ENCODE data around the gene ACAD10.
"Not testable (repeated sequence)": the region's sequence is repeated elsewhere in the genome, so short reads cannot be mapped to it uniquely, and the experiment has no call there.

ACAD10 gene

DNA sequence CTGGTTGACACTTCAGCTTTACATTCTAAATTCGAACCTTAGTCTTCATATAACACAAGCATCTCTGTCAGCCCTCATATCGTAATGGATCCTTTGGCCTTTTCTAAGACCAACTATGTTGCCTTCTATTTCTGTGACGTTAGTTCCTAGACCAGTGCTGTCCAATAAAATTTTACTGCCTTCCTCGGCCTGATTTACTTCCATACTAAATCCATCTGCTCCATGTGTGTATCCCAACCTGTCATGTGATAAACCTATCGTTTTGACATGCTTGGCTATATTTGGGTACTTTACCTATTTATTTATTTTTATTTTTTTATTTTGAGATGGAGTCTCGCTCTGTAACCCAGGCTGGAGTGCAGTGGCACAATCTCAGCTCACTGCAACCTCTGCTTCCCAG lies 20.3 kb downstream of the ACAD10 start:
- Mint-ChIP-seq H3K9me3 (no peaks in the 10 kb centered on the region), H3K27me3 (no peaks in the 10 kb centered on the region), H3K36me3 (peaks cover 21 to 31% of the 10 kb centered on the region in 2 donors), H3K27ac (no peak overlapping the region), H3K4me1 (no peaks in the 10 kb centered on the region), H3K4me3 (no peak overlapping the region)
- DNase-seq = no peak
- ATAC-seq (replicated peaks) = no peak

DNA sequence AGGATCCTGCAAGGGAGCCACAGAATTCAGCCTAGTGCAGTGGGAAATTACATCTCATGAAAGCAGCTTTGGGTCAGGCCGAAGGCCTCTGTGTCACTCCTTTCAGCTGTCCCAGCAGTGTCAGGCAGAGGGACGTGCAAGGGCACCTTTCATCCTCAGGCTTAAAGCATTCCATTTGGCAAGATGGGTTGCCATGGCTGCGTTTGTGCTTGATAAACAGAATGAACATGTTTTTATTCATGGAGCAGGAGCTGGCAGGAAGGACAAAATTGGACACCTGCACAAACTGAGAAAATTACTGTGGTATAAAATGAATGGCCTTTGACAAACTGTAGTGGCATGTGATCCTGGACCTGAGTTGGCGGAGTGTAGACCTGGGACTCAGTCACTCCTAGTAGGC lies 29.4 kb downstream of the ACAD10 start:
- ATAC-seq (replicated peaks) (no peak), DNase-seq (no peak)
- H3K4me3 Mint-ChIP-seq = no peak overlapping the region
- no peaks in the 10 kb centered on the region for H3K27me3 Mint-ChIP-seq
- no peaks in the 10 kb centered on the region for H3K4me1 Mint-ChIP-seq
- H3K36me3 Mint-ChIP-seq = peaks cover 21 to 37% of the 10 kb centered on the region in 2 donors
- no peak overlapping the region for H3K27ac Mint-ChIP-seq
- H3K9me3 Mint-ChIP-seq = no peaks in the 10 kb centered on the region

DNA sequence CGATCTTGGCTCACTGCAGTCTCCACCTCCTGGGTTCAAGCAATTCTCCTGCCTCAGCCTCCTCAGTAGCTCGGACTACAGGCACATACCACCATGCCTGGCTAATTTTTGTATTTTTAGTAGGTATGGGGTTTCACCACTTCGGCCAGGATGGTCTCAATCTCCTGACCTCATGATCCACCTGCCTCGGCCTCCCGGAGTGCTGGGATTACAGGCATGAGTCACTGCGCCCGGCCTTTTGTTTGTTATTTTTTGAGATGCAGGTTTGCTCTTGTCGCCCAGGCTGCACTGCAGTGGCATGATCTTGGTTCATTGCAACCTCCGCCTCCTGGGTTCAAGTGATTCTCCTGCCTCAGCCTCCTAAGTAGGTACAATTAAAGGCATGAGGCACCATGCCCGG lies 33.5 kb downstream of the ACAD10 start:
- peaks cover 18 to 29% of the 10 kb centered on the region in 2 donors for H3K36me3 Mint-ChIP-seq
- not testable (repeated sequence) for DNase-seq; H3K4me3 Mint-ChIP-seq; H3K27me3 Mint-ChIP-seq; H3K27ac Mint-ChIP-seq; H3K4me1 Mint-ChIP-seq; H3K9me3 Mint-ChIP-seq; ATAC-seq (replicated peaks)

DNA sequence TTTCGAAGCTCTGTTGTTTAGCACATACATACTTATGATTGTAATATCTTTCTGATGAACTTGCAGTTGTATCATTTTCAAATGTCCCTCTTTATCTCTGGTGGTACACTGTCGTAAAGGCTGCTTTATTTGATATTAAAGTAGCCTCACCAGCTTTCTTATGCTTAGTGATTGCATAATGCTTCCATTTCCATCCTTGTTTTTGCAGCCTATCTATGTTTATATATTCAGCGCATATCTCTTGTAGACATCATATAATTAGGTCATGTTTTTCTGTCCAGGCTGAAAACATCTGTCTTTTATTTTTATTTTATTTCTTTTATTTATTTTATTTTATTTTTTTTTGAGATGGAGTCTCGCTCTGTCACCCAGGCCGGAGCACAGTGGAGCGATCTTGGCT lies 34.6 kb downstream of the ACAD10 start:
- H3K36me3 Mint-ChIP-seq = peaks cover 28 to 31% of the 10 kb centered on the region in 2 donors
- DNase-seq (no peak), ATAC-seq (replicated peaks) (no peak)
- no peak overlapping the region for H3K4me3 Mint-ChIP-seq
- no peaks in the 10 kb centered on the region for H3K4me1 Mint-ChIP-seq
- H3K27me3 Mint-ChIP-seq = no peaks in the 10 kb centered on the region
- no peaks in the 10 kb centered on the region for H3K9me3 Mint-ChIP-seq
- H3K27ac Mint-ChIP-seq = no peak overlapping the region

DNA sequence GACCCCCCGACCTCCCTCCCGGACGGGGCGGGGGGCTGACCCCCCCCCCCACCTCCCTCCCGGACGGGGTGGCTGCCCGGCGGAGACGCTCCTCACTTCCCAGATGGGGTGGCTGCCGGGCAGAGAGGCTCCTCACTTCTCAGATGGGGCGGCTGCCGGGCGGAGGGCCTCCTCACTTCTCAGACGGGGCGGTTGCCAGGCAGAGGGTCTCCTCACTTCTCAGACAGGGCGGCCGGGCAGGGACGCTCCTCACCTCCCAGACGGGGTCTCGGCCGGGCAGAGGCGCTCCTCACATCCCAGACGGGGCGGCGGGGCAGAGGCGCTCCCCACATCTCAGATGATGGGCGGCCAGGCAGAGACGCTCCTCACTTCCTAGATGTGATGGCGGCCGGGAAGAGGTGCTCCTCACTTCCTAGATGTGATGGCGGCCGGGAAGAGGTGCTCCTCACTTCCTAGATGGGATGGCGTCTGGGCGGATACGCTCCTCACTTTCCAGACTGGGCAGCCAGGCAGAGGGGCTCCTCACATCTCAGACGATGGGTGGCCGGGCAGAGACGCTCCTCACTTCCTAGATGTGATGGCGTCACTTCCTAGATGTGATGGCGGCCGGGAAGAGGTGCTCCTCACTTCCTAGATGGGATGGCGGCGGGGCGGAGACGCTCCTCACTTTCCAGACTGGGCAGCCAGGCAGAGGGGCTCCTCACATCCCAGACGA lies 38.0 kb downstream of the ACAD10 start:
- not testable (repeated sequence) for H3K27ac Mint-ChIP-seq; H3K9me3 Mint-ChIP-seq; H3K4me3 Mint-ChIP-seq; H3K27me3 Mint-ChIP-seq; ATAC-seq (replicated peaks); DNase-seq; H3K4me1 Mint-ChIP-seq
- peaks cover 31 to 35% of the 10 kb centered on the region in 2 donors for H3K36me3 Mint-ChIP-seq

DNA sequence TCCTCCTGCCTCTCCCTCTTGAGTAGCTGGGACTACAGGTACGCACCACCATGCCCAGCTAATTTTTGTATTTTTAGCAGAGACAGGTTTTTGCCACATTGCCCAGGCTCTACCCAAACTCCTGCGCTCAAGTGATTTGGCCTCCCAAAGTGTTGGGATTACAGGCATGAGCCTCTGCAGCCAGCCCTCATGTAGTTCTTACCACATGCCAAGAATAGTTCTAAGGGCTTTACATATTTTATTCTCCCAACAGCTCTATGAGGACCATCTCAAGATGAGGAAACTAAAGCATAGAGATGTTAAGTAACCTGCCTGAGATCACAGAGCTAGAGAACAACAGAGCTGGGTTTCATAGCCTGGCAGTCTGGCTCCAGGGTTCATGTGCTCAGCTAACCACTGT lies 42.9 kb downstream of the ACAD10 start:
- Mint-ChIP-seq H3K9me3 (no peaks in the 10 kb centered on the region), H3K4me3 (no peak overlapping the region), H3K4me1 (no peaks in the 10 kb centered on the region), H3K27ac (no peak overlapping the region), H3K36me3 (peaks cover 37 to 56% of the 10 kb centered on the region in 2 donors), H3K27me3 (no peaks in the 10 kb centered on the region)
- DNase-seq (no peak), ATAC-seq (replicated peaks) (no peak)

DNA sequence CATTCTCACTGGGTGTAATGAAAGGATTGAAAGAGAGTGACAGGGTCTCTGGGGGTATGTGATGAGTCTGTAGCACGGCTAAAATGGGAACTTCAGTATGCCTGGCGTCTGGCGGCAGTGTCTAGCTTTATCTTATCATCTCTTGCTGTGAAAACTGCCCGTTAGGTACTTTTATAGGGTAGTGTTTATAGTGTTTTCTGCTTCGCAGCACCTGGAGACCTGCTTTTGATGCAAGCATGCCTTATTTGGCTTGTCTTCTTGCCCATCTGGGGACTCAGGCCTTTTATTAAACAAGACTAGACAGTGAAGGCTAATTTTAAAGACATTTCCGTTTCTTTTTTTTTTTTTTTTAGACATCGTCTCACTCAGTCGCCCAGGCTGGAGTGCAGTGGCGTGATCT lies 44.6 kb downstream of the ACAD10 start:
- H3K4me1 Mint-ChIP-seq = no peaks in the 10 kb centered on the region
- DNase-seq = no peak
- peak overlapping the region; percentile 4 for H3K27ac Mint-ChIP-seq
- peaks cover 32 to 54% of the 10 kb centered on the region in 2 donors for H3K36me3 Mint-ChIP-seq
- no peaks in the 10 kb centered on the region for H3K9me3 Mint-ChIP-seq
- H3K4me3 Mint-ChIP-seq = no peak overlapping the region
- no peak for ATAC-seq (replicated peaks)
- H3K27me3 Mint-ChIP-seq = no peaks in the 10 kb centered on the region

DNA sequence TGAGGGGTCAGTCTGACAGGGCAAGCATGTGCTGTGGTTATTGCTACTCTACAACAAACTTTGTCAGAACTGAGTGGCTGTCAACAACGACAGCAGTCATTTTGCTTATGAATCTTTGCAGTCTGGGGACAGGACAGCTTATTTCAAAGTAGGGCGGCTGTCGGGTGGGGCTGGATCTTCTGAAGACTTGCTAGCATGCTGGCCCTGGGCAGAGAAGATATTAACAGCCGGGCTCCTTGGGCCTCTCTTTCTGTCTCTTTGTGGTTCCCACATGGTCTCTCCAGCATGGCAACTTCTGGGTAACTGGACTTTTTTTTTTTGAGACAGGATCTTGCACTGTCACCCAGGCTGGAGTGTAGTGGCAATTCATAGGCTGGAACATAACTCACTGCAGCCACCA lies 46.9 kb downstream of the ACAD10 start:
- no peak overlapping the region for H3K27ac Mint-ChIP-seq
- ATAC-seq (replicated peaks) (no peak), DNase-seq (no peak)
- H3K4me3 Mint-ChIP-seq = no peak overlapping the region
- H3K27me3 Mint-ChIP-seq = no peaks in the 10 kb centered on the region
- H3K36me3 Mint-ChIP-seq = peaks cover 33 to 54% of the 10 kb centered on the region in 2 donors
- H3K9me3 Mint-ChIP-seq = no peaks in the 10 kb centered on the region
- no peaks in the 10 kb centered on the region for H3K4me1 Mint-ChIP-seq

DNA sequence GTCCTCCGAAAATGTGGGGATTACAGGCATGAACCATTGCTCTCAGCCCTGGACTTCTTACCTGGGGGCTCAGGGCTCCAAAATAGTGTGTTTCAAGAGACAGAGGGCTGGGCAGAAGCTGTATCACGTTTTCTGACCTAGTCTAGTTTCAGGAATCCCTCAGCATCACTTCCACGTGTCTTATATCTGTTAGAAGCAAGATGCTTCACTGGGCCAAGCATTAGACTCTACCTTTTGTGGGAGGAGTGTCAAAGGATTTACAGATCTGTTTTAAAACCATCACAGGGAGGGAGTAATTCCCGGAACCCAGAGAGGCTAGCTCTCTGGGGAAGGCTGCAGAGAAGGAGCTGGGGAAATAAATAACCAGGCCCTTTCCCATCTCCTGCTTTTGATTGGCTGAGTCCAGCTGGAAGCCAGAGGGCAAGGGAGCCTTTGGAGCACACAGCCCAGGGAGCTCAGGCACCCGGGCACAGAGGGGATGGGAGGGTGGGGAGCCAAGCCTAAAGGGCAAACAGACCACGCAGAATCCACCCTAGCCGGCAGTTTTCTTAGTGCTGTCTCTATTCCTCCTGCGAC lies 47.6 kb downstream of the ACAD10 start:
- peaks cover 30 to 48% of the 10 kb centered on the region in 2 donors for H3K36me3 Mint-ChIP-seq
- no peak for ATAC-seq (replicated peaks)
- H3K27me3 Mint-ChIP-seq = no peaks in the 10 kb centered on the region
- H3K4me1 Mint-ChIP-seq = no peaks in the 10 kb centered on the region
- H3K4me3 Mint-ChIP-seq = no peak overlapping the region
- DNase-seq = no peak
- H3K9me3 Mint-ChIP-seq = no peaks in the 10 kb centered on the region
- no peak overlapping the region for H3K27ac Mint-ChIP-seq

DNA sequence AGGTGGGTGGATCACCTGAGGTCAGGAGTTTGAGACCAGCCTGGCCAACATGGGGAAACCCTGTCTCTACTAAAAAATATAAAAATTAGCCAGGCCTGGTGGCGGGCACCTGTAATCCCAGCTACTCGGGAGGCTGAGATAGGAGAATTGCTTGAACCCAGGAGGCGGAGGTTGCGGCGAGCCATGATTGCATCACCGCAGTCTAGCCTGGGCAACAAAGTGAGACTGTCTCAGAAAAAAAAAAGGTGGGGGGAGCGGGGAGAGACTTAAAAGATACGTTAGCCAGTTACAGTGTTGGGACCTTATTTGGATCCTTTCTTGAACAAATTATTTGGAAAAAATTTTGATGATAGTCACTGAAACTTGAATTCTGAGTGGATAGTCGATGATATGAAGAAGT lies 53.7 kb downstream of the ACAD10 start:
- not testable (repeated sequence) for H3K4me3 Mint-ChIP-seq; DNase-seq; H3K9me3 Mint-ChIP-seq; H3K27ac Mint-ChIP-seq; H3K27me3 Mint-ChIP-seq; H3K4me1 Mint-ChIP-seq; ATAC-seq (replicated peaks)
- H3K36me3 Mint-ChIP-seq = peaks cover 9 to 21% of the 10 kb centered on the region in 2 donors

DNA sequence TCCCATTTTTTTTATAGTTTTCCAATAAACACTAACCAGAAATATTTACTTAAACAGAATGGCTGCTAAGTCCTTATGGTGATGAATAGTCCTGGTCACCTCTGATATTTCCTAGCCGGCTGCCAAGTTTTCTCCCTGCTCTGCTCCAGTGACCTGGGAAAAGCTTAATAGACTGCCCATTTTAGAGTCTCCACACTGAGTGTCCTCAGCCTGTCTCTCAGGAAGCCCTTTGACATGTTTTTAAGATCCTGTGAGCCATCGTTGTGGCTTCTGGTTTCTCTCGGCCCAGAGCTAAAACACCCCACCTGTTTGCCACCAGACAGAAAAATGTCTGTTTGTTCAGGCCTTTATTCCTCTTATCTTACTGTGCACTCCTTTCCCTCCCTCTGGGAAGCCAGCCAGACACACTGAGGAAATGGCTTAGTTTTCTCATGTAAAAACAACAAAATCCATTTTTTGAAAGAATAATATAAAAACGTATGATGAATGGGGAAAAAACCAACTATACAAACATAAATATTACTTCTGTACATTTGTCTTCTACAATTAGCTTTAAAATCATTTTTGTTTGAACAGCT lies 55.5 kb downstream of the ACAD10 start:
- Mint-ChIP-seq H3K36me3 (peaks cover 17 to 32% of the 10 kb centered on the region in 2 donors), H3K9me3 (no peaks in the 10 kb centered on the region), H3K4me1 (peaks cover 0 to 2% of the 10 kb centered on the region in 2 donors), H3K4me3 (no peak overlapping the region), H3K27ac (no peak overlapping the region), H3K27me3 (no peaks in the 10 kb centered on the region)
- DNase-seq (no peak), ATAC-seq (replicated peaks) (no peak)

DNA sequence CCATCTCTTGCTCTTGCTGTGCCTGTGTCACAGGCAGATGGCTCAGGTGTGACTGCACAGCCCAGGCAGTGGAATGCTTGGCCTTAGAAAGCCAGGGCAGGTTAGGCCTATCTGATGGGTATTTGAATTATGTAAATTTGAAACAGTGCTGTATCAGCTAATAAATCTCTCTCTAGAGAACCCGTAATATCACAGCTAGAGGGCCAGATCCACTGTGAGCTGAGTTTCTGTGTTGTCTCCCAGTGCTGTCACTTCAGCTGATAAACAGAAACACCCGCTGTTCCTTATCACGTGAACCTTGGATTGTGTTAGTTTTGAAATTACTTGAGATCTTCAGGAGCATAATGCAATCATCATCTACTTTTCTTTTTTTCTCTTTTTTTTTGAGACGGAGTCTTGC lies 59.4 kb downstream of the ACAD10 start:
- Mint-ChIP-seq H3K4me3 (no peak overlapping the region), H3K4me1 (peaks cover 0 to 2% of the 10 kb centered on the region in 2 donors), H3K27ac (no peak overlapping the region), H3K9me3 (no peaks in the 10 kb centered on the region), H3K27me3 (no peaks in the 10 kb centered on the region), H3K36me3 (peaks cover 18 to 38% of the 10 kb centered on the region in 2 donors)
- ATAC-seq (replicated peaks) (no peak), DNase-seq (no peak)

DNA sequence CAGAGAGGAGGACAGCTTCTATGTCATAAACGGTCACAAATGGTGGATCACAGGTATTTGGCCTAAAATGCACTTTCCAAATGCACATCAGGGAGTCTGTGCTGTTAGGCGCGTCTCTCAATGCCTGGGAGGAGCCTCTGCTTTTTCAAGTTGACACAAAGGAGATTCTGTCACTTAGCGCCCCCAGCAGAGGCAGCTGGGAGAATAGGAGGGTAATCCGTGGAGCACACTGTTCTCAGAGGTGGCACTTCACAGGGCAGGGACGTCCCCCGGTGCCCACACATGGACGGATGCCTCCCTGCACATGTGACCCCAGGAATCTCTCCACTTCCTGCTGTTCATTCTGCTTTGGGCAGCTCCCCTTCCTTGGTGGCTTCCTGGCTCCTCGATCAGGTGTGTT lies 61.5 kb downstream of the ACAD10 start:
- DNase-seq = no peak
- Mint-ChIP-seq H3K27ac (no peak overlapping the region), H3K4me3 (no peak overlapping the region), H3K36me3 (peaks cover 20 to 38% of the 10 kb centered on the region in 2 donors), H3K27me3 (no peaks in the 10 kb centered on the region), H3K9me3 (no peaks in the 10 kb centered on the region), H3K4me1 (peaks cover 0 to 2% of the 10 kb centered on the region in 2 donors)
- ATAC-seq (replicated peaks) = no peak

DNA sequence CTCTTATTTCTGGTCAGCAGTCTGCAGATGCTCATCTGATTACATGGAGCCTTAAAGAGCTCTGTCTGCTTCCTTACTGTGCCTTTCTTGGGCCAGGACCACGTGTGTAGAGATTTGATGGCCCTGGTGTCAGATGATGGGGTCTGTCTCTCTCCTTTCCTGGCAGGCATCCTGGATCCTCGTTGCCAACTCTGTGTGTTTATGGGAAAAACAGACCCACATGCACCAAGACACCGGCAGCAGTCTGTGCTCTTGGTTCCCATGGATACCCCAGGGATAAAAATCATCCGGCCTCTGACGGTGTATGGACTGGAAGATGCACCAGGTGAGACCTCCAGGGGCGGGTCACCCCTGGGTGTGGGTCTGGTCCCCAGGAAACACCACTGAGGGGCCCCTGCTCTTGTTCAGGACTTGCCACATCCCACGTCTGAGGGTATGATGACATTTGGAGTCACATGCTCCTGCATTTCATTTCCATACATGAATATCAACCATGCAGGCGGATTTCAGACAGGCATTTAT lies 62.4 kb downstream of the ACAD10 start:
- H3K27me3 Mint-ChIP-seq = no peaks in the 10 kb centered on the region
- DNase-seq (no peak), ATAC-seq (replicated peaks) (no peak)
- no peak overlapping the region for H3K27ac Mint-ChIP-seq
- no peak overlapping the region for H3K4me3 Mint-ChIP-seq
- no peaks in the 10 kb centered on the region for H3K4me1 Mint-ChIP-seq
- H3K36me3 Mint-ChIP-seq = peaks cover 18 to 36% of the 10 kb centered on the region in 2 donors
- no peaks in the 10 kb centered on the region for H3K9me3 Mint-ChIP-seq

DNA sequence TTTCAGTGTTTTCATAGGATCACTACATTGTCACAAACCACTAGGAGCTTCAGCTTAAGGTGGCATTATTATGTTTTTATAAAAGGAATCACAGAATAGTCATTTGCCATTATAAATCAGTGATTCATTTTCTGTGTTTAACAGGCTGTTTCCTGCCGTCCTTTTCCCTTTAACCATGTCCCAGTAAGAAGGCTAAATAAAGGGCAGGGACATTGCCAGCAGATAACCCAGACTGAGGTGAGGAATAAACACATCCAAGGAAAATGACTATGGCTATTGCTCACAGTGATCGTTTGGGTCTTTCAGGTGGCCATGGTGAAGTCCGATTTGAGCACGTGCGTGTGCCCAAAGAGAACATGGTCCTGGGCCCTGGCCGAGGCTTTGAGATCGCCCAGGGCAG lies 63.0 kb downstream of the ACAD10 start:
- H3K27ac Mint-ChIP-seq = no peak overlapping the region
- H3K27me3 Mint-ChIP-seq = no peaks in the 10 kb centered on the region
- no peak for DNase-seq
- H3K4me1 Mint-ChIP-seq = no peaks in the 10 kb centered on the region
- no peak for ATAC-seq (replicated peaks)
- peaks cover 22 to 36% of the 10 kb centered on the region in 2 donors for H3K36me3 Mint-ChIP-seq
- no peak overlapping the region for H3K4me3 Mint-ChIP-seq
- no peaks in the 10 kb centered on the region for H3K9me3 Mint-ChIP-seq

Measured in stimulated activated naive B cell treated with anti-CD40 and anti-IgM and Interleukin-4, amounts not matched to agents 10 μg/mL and 1 μg/mL and 100 μg/mL, for 72 hours (primary cell).